Epithelial cell of esophagus (primary cell): ENCODE measurements around the gene FLT3.
"Not testable (repeated sequence)": the region's sequence is repeated elsewhere in the genome, so short reads cannot be mapped to it uniquely, and the experiment has no call there.

ENCODE experiments used
- DNase-seq: peaks from one replicate; pipeline ENCODE4 v3.0.0; 2010; ENCODE audit warnings: low read depth
- H3K4me3 ChIP-seq: 2 replicates; pipeline ENCODE4 v1.5.1; 2011; ENCODE audit warnings: mild to moderate bottlenecking, low read length, control low read depth
- CTCF ChIP-seq: IDR thresholded peaks from 2 replicates; pipeline ENCODE4 v1.5.1; 2011; ENCODE audit warnings: low read depth, mild to moderate bottlenecking, low read length, control low read depth, inconsistent platforms; ENCODE audit not compliant: insufficient read depth; ENCODE audit errors: missing control alignments

Gene FLT3

GRCh38 chr13:28043224-28043623 lies 57.2 kb downstream of the FLT3 start:
- no peak overlapping the region for H3K4me3 ChIP-seq
- DNase-seq, result no peak
- no peak for TF ChIP-seq CTCF

- no peak for TF ChIP-seq CTCF
- DNase-seq, result no peak
Observed at GRCh38 chr13:28041501-28041900, 58.9 kb downstream of the FLT3 start.

GRCh38 chr13:28041031-28041461 lies 59.3 kb downstream of the FLT3 start:
- no peak overlapping the region for H3K4me3 ChIP-seq
- DNase-seq, result no peak
- TF ChIP-seq CTCF, result no peak

More at GRCh38 chr13:28041501-28041900, 58.9 kb downstream of the FLT3 start:
- H3K4me3 ChIP-seq, result no peak overlapping the region

GRCh38 chr13:28037399-28037798 lies 63.0 kb downstream of the FLT3 start:
- H3K4me3 ChIP-seq, result no peak overlapping the region

GRCh38 chr13:28035146-28035782 lies 65.1 kb downstream of the FLT3 start:
- TF ChIP-seq CTCF, result no peak
- no peak overlapping the region for H3K4me3 ChIP-seq
- DNase-seq, result peak; percentile 68

More at GRCh38 chr13:28037399-28037798, 63.0 kb downstream of the FLT3 start:
- no peak for TF ChIP-seq CTCF
- DNase-seq, result peak; percentile 51

- no peak for TF ChIP-seq CTCF
- no peak for DNase-seq
- H3K4me3 ChIP-seq, result no peak overlapping the region
Observed at GRCh38 chr13:28033894-28034655, 66.3 kb downstream of the FLT3 start.

GRCh38 chr13:28032438-28032837 lies 67.9 kb downstream of the FLT3 start:
- not testable (repeated sequence) for DNase-seq, H3K4me3 ChIP-seq
